Progenitor cell of endocrine pancreas (in vitro differentiated cells): ENCODE data around the gene CFAP221. TPM values are rescaled to one million over a fixed set of nuclear protein-coding genes. Genes with fewer than 3 reads are reported as not detected.

ENCODE experiments used
- DNase-seq: peaks from one replicate; pipeline ENCODE4 v3.0.0; 2021; ENCODE audit warnings: low spot score; ENCODE audit not compliant: unreplicated experiment
- H3K27ac Mint-ChIP-seq: 2 replicates; pipeline ENCODE4 v1.8.0; 2021; ENCODE audit warnings: mild to moderate bottlenecking, moderate library complexity, mixed read lengths
- H3K27me3 Mint-ChIP-seq: 2 replicates; pipeline ENCODE4 v1.8.0; 2021; ENCODE audit warnings: mixed read lengths
- H3K36me3 Mint-ChIP-seq: 2 replicates; pipeline ENCODE4 v1.8.0; 2022; ENCODE audit warnings: mixed read lengths; ENCODE audit not compliant: insufficient read depth
- H3K4me1 Mint-ChIP-seq: 2 replicates; pipeline ENCODE4 v1.8.0; 2021; ENCODE audit warnings: low read depth, mixed read lengths
- H3K4me3 Mint-ChIP-seq: 2 replicates; pipeline ENCODE4 v1.8.0; 2021; ENCODE audit warnings: low read depth, mild to moderate bottlenecking, moderate library complexity, mixed read lengths
- H3K9me3 Mint-ChIP-seq: 2 replicates; pipeline ENCODE4 v1.8.0; 2021; ENCODE audit warnings: low read depth, mixed read lengths
- CTCF ChIP-seq: fragments of 200-600 bp; sonication (generic); IDR thresholded peaks from one replicate; pipeline ENCODE4 v1.5.0; 2021; ENCODE audit warnings: antibody characterized with exemption, mild to moderate bottlenecking; ENCODE audit not compliant: unreplicated experiment
- total RNA-seq: library from RNA; stranded (reverse); gene quantifications from 2 replicates; pipeline ENCODE4 v1.2.1, GENCODE V29; 2021

The CFAP221 gene
- total RNA-seq, 1 donor from 2014 or later: 33.0 TPM

- Mint-ChIP-seq H3K4me3 (no peak overlapping the region), H3K27me3 (peaks cover 2% of the 10 kb centered on the region), H3K4me1 (peaks cover 1% of the 10 kb centered on the region), H3K9me3 (no peaks in the 10 kb centered on the region), H3K27ac (no peak overlapping the region), H3K36me3 (peaks cover 1% of the 10 kb centered on the region)
- DNase-seq: no peak
- no peak for TF ChIP-seq CTCF
Observed at GRCh38 chr2:119592436-119592835, 48.2 kb downstream of the CFAP221 start.

GRCh38 chr2:119596638-119597037 is 52.4 kb downstream of the CFAP221 start:
- Mint-ChIP-seq H3K4me3 (no peak overlapping the region), H3K27ac (no peak overlapping the region), H3K4me1 (peaks cover 9% of the 10 kb centered on the region), H3K36me3 (no peaks in the 10 kb centered on the region), H3K27me3 (peaks cover 2% of the 10 kb centered on the region), H3K9me3 (no peaks in the 10 kb centered on the region)
- no peak for DNase-seq
- TF ChIP-seq CTCF: no peak

- Mint-ChIP-seq H3K9me3 (no peaks in the 10 kb centered on the region), H3K36me3 (peaks cover 1% of the 10 kb centered on the region), H3K4me1 (peaks cover 9% of the 10 kb centered on the region), H3K27ac (no peak overlapping the region), H3K4me3 (no peak overlapping the region), H3K27me3 (peaks cover 2% of the 10 kb centered on the region)
- DNase-seq: no peak
- TF ChIP-seq CTCF: no peak
Observed at GRCh38 chr2:119598596-119599263, 54.5 kb downstream of the CFAP221 start.

GRCh38 chr2:119599384-119599783 is 55.1 kb downstream of the CFAP221 start:
- no peak for DNase-seq
- peaks cover 2% of the 10 kb centered on the region for H3K27me3 Mint-ChIP-seq
- TF ChIP-seq CTCF: no peak
- no peak overlapping the region for H3K27ac Mint-ChIP-seq
- no peaks in the 10 kb centered on the region for H3K9me3 Mint-ChIP-seq
- H3K4me1 Mint-ChIP-seq: peaks cover 9% of the 10 kb centered on the region
- peaks cover 1% of the 10 kb centered on the region for H3K36me3 Mint-ChIP-seq
- no peak overlapping the region for H3K4me3 Mint-ChIP-seq

- Mint-ChIP-seq H3K9me3 (no peaks in the 10 kb centered on the region), H3K4me1 (peaks cover 2% of the 10 kb centered on the region), H3K36me3 (peaks cover 7% of the 10 kb centered on the region), H3K27ac (no peak overlapping the region), H3K4me3 (no peak overlapping the region), H3K27me3 (no peaks in the 10 kb centered on the region)
- no peak for DNase-seq
- TF ChIP-seq CTCF: no peak
Observed at GRCh38 chr2:119605096-119605495, 60.8 kb downstream of the CFAP221 start.
